Fibroblast of lung (primary cell): ENCODE results near the gene TRAPPC12.

ENCODE experiments used
- EZH2 ChIP-seq: IDR thresholded peaks from 2 replicates; pipeline ENCODE4 v1.5.1; 2012; ENCODE audit warnings: low read length, control low read depth, mild to moderate bottlenecking; ENCODE audit errors: missing control alignments
- TF ChIP-seq, protein P1 (sequence below), 2 donors: IDR thresholded peaks in 1 of 2; conservative IDR thresholded peaks in 1 of 2; 1 replicate in 1 of 2; 2 replicates in 1 of 2; pipeline ENCODE4 v1.5.1; 2011 to 2012; ENCODE audit warnings: low read length in 2 of 2, control low read depth in 1 of 2, inconsistent platforms in 1 of 2, low read depth in 1 of 2, mild to moderate bottlenecking in 1 of 2

GRCh38 chr2:3426615-3427014 is 47.1 kb downstream of the TRAPPC12 start:
- TF ChIP-seq, protein P1, sequence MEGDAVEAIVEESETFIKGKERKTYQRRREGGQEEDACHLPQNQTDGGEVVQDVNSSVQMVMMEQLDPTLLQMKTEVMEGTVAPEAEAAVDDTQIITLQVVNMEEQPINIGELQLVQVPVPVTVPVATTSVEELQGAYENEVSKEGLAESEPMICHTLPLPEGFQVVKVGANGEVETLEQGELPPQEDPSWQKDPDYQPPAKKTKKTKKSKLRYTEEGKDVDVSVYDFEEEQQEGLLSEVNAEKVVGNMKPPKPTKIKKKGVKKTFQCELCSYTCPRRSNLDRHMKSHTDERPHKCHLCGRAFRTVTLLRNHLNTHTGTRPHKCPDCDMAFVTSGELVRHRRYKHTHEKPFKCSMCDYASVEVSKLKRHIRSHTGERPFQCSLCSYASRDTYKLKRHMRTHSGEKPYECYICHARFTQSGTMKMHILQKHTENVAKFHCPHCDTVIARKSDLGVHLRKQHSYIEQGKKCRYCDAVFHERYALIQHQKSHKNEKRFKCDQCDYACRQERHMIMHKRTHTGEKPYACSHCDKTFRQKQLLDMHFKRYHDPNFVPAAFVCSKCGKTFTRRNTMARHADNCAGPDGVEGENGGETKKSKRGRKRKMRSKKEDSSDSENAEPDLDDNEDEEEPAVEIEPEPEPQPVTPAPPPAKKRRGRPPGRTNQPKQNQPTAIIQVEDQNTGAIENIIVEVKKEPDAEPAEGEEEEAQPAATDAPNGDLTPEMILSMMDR (conservative IDR thresholded peaks at IDR 0.05 in 1 of 2, IDR thresholded peaks at IDR 0.05 in 1 of 2; ENCODE audit: low read depth in 1 of 2, low read length in 2 of 2): no peak
- TF ChIP-seq EZH2: no peak
